Neural progenitor cell (in vitro differentiated cells): ENCODE data around the gene ACER1.

Experiments
- EZH2 ChIP-seq: fragments of 200-600 bp; sonication (generic); IDR thresholded peaks from 2 replicates; pipeline ENCODE4 v1.6.1; 2017; ENCODE audit warnings: antibody characterized with exemption, mild to moderate bottlenecking, moderate library complexity
- EZH2phosphoT487 ChIP-seq: fragments of 200-600 bp; sonication (generic); IDR thresholded peaks from 2 replicates; pipeline ENCODE4 v1.6.1; 2017; ENCODE audit warnings: antibody characterized with exemption
- TF ChIP-seq, protein P1 (sequence below): fragments of 200-600 bp; sonication (generic); IDR thresholded peaks from 2 replicates; pipeline ENCODE4 v1.5.1; 2017; ENCODE audit warnings: antibody characterized with exemption, mild to moderate bottlenecking

DNA sequence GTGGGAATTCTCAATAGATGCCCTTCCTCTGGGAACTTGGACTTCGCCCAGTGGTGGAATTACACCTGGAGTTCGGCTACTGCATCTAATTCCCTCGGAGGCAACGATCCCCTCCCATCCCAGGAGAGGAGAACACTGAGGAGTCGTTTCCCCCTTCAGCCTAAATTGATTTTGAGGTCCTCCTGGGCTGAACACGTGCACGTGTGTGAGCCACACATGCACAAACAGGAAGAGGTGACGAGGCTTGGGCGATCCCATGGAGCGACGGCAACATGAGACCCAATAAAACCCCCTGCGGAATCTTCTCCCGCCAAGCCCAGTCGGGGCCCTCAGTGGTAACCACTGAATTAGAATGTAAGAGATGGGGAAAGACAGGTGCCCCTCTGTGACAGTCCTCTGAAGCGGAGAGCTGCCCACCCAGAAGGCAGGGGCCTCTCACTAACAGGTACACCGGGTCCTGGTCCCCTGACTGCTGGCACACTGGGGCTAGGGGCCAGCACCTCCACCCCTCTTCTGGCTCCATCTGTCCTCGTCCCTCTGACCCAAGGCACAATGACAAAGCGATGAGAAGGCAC, 58.2 kb downstream of the ACER1 start:
- TF ChIP-seq, protein P1, sequence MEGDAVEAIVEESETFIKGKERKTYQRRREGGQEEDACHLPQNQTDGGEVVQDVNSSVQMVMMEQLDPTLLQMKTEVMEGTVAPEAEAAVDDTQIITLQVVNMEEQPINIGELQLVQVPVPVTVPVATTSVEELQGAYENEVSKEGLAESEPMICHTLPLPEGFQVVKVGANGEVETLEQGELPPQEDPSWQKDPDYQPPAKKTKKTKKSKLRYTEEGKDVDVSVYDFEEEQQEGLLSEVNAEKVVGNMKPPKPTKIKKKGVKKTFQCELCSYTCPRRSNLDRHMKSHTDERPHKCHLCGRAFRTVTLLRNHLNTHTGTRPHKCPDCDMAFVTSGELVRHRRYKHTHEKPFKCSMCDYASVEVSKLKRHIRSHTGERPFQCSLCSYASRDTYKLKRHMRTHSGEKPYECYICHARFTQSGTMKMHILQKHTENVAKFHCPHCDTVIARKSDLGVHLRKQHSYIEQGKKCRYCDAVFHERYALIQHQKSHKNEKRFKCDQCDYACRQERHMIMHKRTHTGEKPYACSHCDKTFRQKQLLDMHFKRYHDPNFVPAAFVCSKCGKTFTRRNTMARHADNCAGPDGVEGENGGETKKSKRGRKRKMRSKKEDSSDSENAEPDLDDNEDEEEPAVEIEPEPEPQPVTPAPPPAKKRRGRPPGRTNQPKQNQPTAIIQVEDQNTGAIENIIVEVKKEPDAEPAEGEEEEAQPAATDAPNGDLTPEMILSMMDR = no peak
- TF ChIP-seq EZH2phosphoT487 (no peak), EZH2 (no peak)
